Heart left ventricle (tissue), 16 donors: ENCODE measurements around the gene AMN. TPM values are rescaled to one million over a fixed set of nuclear protein-coding genes. Genes with fewer than 3 reads are reported as not detected.

Experiments used
- ATAC-seq, 4 donors: fragments of 200-7000 bp; cut with Tn5 transposase; one replicate each; pipeline ENCODE4 v1.9.1; 2020 to 2022; ENCODE audit warnings: moderate library complexity in 4 of 4, mild to moderate bottlenecking in 3 of 4, moderate number of reproducible peaks in 1 of 4
- DNase-seq, 5 donors: peaks; one replicate each; pipeline ENCODE4 v3.0.0-alpha.2; 2020
- H3K27ac ChIP-seq, 12 donors: fragments of 200-600 bp; sonication (generic) in 4 of 12; one replicate each; pipeline versions ENCODE4 v1.5.0 to v1.8.0; 2016 to 2022; ENCODE audit warnings: mild to moderate bottlenecking in 2 of 12
- H3K27me3 ChIP-seq, 9 donors: fragments of 200-600 bp; sonication (generic) in 2 of 9; one replicate each; pipeline versions ENCODE4 v1.5.1 to v1.8.0; 2016 to 2022; ENCODE audit warnings: mild to moderate bottlenecking in 3 of 9
- H3K36me3 ChIP-seq, 9 donors: fragments of 200-600 bp; sonication (generic) in 2 of 9; one replicate each; pipeline versions ENCODE4 v1.5.0 to v1.8.0; 2018 to 2022; ENCODE audit warnings: mild to moderate bottlenecking in 2 of 9
- H3K4me1 ChIP-seq, 12 donors: fragments of 200-600 bp; sonication (generic) in 4 of 12; one replicate each; pipeline versions ENCODE4 v1.5.0 to v1.8.0; 2016 to 2022; ENCODE audit warnings: mild to moderate bottlenecking in 3 of 12
- H3K4me3 ChIP-seq, 12 donors: fragments of 200-600 bp; sonication (generic) in 4 of 12; one replicate each; pipeline versions ENCODE4 v1.5.0 to v1.8.0; 2017 to 2022; ENCODE audit warnings: mild to moderate bottlenecking in 9 of 12, moderate library complexity in 4 of 12
- H3K9me3 ChIP-seq, 12 donors: fragments of 200-600 bp; sonication (generic) in 4 of 12; one replicate each; pipeline versions ENCODE4 v1.5.0 to v1.8.0; 2016 to 2022; ENCODE audit warnings: mild to moderate bottlenecking in 1 of 12
- POLR2A ChIP-seq, 2 donors: fragments of 450-650 bp; IDR thresholded peaks; one replicate each; pipeline ENCODE4 v1.6.1; 2017; ENCODE audit warnings: antibody characterized with exemption in 2 of 2, mild to moderate bottlenecking in 2 of 2, moderate library complexity in 2 of 2
- WGBS, 4 donors: extraction: QIAGEN DNeasy Blood & Tissue Kit in 2 of 4; methylation state at CpG; one replicate each; pipeline versions ENCODE4 v1.1.5 to v1.1.7; 2013 to 2018; 5-methylcytosine and 5-hydroxymethylcytosine counted together
- intact Hi-C, 10 donors: fragments of 100-400 bp; cut with DNase I; formaldehyde crosslinking; loops; one replicate each; pipeline versions ENCODE4 v1.11.1 to v1.14.2; 2022
- polyA plus RNA-seq, 2 donors: library from polyadenylated mRNA; stranded (reverse); fragments of 200-250 nt; gene quantifications; one replicate each; pipeline ENCODE4 v1.2.3, GENCODE V29; 2013
- total RNA-seq, 9 donors: library from RNA; depleted of rRNA in 2 of 9; stranded (reverse); fragments of >200 nt in 2 of 9; fragmentation: NEBNext Ultra II Directional in 3 of 9; extraction: Animal tissue kit (Norgen Biotek cat#: 25700) in 3 of 9; gene quantifications; one replicate each; pipeline versions ENCODE4 v1.1.0 to v1.2.4, GENCODE V29; 2016 to 2023
- TF ChIP-seq, protein P1 (sequence below), 12 donors: fragments of 200-600 bp; sonication (generic) in 4 of 12; IDR thresholded peaks; one replicate each; pipeline versions ENCODE4 v1.5.0 to v1.8.0; 2018 to 2022; ENCODE audit warnings: antibody characterized with exemption in 12 of 12, mild to moderate bottlenecking in 5 of 12
- donor health status: ischemic (EF 13 %, LVEDD 7.1; RV severe dilation, severe dysfunction).
- donor health status: healthy with polysubstance abuse.
- donor health status: DM: no; HTN: yes; CAD: no.
- donor health status: DM: no; HTN: no; CAD: no.
- donor health status: ischemic (EF 25% LVEDD 6.9; RV normal size, moderate dysfunction).
- donor health status: ischemic (EF 25% LVEDD 5.7; RV mildly dilated, moderate dysfunction).
- donor health status: healthy.
- donor health status: DM: yes; HTN: yes; CAD: no.
- donor health status: ischemic (EF 35%, LVEDD 5.7; RV mildly dilated, moderate dysfunction).
- donor health status: nonischemic (EF 11% LVEDD 7.7; RV severe dilation, severe dysfunction).
- donor health status: DM: yes; HTN: yes; CAD: no.
- donor health status: PGD.
- donor health status: ischemic (EF 29% LVEDD 5.4; RV normal size, mild dysfunction).
- donor health status: nonischemic (EF 23%, LVEDD 6.1; RV moderate dilation, normal function).

Gene AMN
- total and polyA plus RNA-seq, 11 donors = 0.11 to 0.36 (median 0.21) TPM; not detected in 8

GRCh38 chr14:102943979-102944378 lies 21.5 kb downstream of the AMN start:
- Histone ChIP-seq H3K4me3 (no peak overlapping the region), H3K27ac (no peak overlapping the region), H3K27me3 (no peaks in the 10 kb centered on the region), H3K4me1 (peaks cover 0 to 7% (median 0%) of the 10 kb centered on the region in 12 donors), H3K36me3 (peaks cover 0 to 93% (median 89%) of the 10 kb centered on the region in 9 donors), H3K9me3 (no peaks in the 10 kb centered on the region)
- intact Hi-C loops = no loop called here
- TF ChIP-seq, protein P1, sequence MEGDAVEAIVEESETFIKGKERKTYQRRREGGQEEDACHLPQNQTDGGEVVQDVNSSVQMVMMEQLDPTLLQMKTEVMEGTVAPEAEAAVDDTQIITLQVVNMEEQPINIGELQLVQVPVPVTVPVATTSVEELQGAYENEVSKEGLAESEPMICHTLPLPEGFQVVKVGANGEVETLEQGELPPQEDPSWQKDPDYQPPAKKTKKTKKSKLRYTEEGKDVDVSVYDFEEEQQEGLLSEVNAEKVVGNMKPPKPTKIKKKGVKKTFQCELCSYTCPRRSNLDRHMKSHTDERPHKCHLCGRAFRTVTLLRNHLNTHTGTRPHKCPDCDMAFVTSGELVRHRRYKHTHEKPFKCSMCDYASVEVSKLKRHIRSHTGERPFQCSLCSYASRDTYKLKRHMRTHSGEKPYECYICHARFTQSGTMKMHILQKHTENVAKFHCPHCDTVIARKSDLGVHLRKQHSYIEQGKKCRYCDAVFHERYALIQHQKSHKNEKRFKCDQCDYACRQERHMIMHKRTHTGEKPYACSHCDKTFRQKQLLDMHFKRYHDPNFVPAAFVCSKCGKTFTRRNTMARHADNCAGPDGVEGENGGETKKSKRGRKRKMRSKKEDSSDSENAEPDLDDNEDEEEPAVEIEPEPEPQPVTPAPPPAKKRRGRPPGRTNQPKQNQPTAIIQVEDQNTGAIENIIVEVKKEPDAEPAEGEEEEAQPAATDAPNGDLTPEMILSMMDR (IDR thresholded peaks at IDR 0.05) = no peak
- no peak for TF ChIP-seq POLR2A (IDR thresholded peaks at IDR 0.05)
- ATAC-seq (no peak), DNase-seq (no peak)
- 92 to 96% (median 95%) methylated on average over 15 of the region's 15 CpGs for WGBS, 4 donors

- no peak for DNase-seq
- no peak overlapping the region for H3K4me3 ChIP-seq
- H3K36me3 ChIP-seq = peaks cover 0 to 93% (median 89%) of the 10 kb centered on the region in 9 donors
- H3K4me1 ChIP-seq = peaks cover 0 to 13% (median 4%) of the 10 kb centered on the region in 12 donors
- no peaks in the 10 kb centered on the region for H3K27me3 ChIP-seq
- intact Hi-C loops = no loop called here
- no peak overlapping the region for H3K27ac ChIP-seq
- ATAC-seq = no peak
- TF ChIP-seq POLR2A (IDR thresholded peaks at IDR 0.05) = no peak
- TF ChIP-seq, protein P1 (IDR thresholded peaks at IDR 0.05) = no peak
- no peaks in the 10 kb centered on the region for H3K9me3 ChIP-seq
- WGBS, 4 donors = 92 to 94% (median 93%) methylated on average over 28 to 36 of the region's 36 CpGs
Measured at GRCh38 chr14:102944448-102945330, 22.2 kb downstream of the AMN start.

GRCh38 chr14:102945346-102946130 lies 23.1 kb downstream of the AMN start:
- DNase-seq (no peak), ATAC-seq (no peak)
- TF ChIP-seq POLR2A (IDR thresholded peaks at IDR 0.05) = no peak
- TF ChIP-seq, protein P1 (IDR thresholded peaks at IDR 0.05) = no peak
- no peaks in the 10 kb centered on the region for H3K27me3 ChIP-seq
- H3K9me3 ChIP-seq = no peaks in the 10 kb centered on the region
- intact Hi-C loops = no loop called here
- peaks cover 0 to 20% (median 5%) of the 10 kb centered on the region in 12 donors for H3K4me1 ChIP-seq
- WGBS, 4 donors = 87 to 95% (median 90%) methylated on average over 29 of the region's 29 CpGs
- H3K27ac ChIP-seq = no peak overlapping the region
- peaks cover 4 to 93% (median 91%) of the 10 kb centered on the region in 9 donors for H3K36me3 ChIP-seq
- H3K4me3 ChIP-seq = no peak overlapping the region
